NCI-H1105 (cell line): ENCODE measurements around the gene TSPAN9.

Experiments used
- DNase-seq: peaks from one replicate; lab custom pipeline; 2025; lab: John Stamatoyannopoulos, UW

Gene TSPAN9

GRCh38 chr12:3099146-3099545 lies 22.0 kb downstream of the TSPAN9 start:
- no peak for DNase-seq

DNA sequence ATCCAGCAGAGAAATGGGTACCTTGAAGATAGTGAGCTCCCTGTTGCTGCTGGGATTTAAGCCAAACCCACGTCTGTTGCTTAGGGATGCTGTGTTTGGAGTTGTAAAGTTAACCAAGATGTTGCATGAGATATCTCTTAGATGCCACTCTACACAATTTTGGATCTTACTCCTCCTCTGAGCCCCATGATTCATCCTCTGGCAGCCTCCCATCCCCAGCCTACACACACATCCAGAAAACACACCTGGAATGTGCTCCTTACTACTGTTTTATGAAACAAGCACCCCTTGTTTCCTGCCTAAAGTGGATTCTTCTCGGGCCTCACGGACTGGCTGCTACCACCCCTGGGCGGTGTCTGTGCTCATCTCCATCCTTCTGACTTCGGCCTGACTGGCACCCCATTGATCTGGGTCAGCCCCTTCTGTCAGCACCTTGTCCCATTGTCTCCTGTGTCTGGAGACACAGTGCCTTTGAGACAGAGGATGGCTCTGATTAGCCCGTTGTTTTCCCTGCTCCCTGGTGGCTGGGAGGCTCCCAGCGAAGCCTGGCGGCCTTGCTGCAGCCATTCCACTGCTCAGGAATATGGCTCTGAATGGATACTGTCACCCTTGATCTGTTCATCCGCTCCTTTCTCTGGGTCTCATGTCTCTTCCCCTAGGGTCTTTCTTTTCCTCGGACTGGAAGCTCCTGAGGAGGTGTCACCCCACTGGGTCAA lies 24.3 kb downstream of the TSPAN9 start:
- DNase-seq, result no peak

GRCh38 chr12:3102771-3103410 lies 25.7 kb downstream of the TSPAN9 start:
- no peak for DNase-seq

DNA sequence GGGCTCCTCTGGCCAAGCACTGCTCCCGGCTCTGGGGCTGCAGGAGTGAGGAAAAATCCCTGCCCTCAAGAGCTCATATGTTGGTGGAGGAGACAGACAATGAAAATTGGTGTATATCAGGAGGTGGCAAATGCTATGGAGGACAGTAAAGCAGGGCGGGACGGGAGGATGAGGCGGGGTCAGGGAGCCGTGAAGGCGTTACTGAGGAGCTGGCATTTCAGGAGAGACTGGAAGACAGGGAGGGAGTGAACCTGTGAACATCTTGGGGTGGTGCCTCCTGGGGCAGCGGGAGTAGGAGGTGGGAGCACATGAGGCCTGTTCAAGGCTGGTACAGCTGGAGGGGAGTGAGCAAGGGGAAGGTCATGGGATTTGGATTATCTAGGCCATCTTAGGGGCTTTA lies 26.6 kb downstream of the TSPAN9 start:
- DNase-seq, result no peak

- DNase-seq, result no peak
These were observed 28.7 kb downstream of the TSPAN9 start for GRCh38 chr12:3105690-3106479.

GRCh38 chr12:3106579-3106978 lies 29.4 kb downstream of the TSPAN9 start:
- DNase-seq, result no peak

DNA sequence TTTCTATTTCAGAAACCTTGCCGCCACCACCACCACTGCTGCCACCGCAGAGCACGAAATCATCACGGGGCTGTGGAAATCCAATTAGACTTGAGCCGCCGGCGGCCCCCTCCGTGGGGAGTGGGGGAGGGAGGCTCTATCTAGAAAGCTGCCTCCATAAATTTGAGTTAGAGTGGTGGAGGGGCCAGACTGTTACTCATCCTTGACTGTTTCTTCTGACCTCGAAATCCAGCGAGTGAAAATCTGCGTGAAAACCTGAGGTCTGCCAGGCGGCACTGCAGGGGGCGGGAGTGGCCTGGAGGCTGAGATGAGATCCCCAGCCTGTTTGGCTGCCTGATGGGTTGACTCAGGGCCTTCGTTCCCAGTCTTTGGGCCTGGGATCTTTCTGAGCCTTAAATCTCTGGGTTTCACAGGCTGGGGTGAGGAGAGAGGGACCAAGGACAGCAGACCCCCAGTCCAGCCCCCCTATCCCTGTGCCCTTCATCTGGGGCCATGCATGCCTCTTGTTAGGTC lies 29.9 kb downstream of the TSPAN9 start:
- DNase-seq, result no peak

DNA sequence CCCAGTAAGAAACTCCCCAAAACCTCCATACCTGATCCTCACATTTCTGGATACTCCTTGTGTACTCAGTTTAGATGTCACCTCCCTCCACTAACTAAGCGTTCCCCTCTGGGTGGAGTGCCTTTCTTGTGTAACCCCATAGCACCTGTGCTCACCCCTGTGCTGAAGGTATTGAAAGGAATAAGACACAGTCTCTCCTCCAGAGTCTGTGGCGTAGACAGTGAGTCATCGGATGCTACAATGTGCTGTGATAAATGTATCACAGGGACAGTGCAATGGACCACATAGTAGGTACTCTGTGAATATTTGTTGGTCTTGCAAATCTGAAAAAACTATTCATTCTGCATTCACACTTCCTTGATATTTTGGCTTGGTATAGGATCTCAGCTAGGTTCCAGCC lies 30.8 kb downstream of the TSPAN9 start:
- no peak for DNase-seq

- DNase-seq, result no peak
These were observed 33.4 kb downstream of the TSPAN9 start for GRCh38 chr12:3110578-3110977.

GRCh38 chr12:3113671-3114325 lies 36.6 kb downstream of the TSPAN9 start:
- DNase-seq, result no peak

GRCh38 chr12:3114671-3115070 lies 37.5 kb downstream of the TSPAN9 start:
- DNase-seq, result no peak

DNA sequence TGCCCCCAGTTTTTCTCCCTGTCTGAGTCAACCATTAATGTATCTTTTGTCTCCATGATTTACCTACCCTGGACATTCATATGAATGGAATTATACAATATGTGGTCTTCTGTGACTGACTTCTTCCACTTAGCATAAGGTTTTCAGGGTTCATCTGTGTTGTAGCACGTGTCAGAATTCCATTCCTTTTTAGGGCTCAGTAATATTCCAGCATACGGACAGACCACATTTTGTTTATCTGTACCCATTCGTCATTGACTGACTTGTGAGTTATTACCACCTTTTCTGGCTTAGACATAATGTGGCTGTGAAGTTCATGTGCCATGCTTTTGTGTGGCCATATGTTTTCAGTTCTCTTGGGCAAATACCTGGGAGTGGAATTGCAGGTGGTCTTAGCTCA lies 37.9 kb downstream of the TSPAN9 start:
- DNase-seq, result no peak

DNA sequence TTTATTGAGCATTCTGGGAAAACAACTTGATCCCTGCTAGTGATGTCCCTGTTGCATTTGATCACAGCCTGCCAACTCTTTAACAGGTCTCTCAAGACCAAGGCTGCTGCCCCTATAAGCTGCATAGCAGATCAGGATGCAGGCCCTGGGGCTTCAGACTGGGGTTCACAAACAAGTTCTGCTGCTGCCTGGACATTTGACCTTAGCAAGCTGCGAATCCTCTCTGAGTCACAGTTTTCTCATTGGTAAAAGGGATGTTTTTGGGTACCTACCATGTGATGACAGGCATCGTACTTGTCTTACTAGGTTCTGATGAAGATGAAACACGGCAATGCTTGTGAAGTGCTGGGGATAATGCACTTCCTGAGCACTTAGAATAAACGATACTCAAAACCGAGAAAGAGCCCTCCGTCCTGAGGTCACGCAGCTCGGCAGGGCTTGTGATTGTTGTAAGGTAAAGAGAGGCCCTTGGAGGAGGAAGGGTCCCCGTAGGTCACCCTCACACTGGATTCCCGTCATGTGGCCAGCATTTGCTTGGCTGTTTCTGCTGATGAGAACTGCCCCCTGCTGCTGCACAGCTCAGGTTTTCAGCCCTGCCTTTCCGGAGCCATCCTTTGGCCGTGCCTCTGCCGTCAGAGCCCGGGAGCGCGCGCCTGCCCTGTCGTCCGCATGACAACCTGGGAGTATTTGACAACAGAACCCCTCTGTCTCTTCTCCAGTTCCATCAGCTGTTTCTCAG lies 39.1 kb downstream of the TSPAN9 start:
- no peak for DNase-seq

DNA sequence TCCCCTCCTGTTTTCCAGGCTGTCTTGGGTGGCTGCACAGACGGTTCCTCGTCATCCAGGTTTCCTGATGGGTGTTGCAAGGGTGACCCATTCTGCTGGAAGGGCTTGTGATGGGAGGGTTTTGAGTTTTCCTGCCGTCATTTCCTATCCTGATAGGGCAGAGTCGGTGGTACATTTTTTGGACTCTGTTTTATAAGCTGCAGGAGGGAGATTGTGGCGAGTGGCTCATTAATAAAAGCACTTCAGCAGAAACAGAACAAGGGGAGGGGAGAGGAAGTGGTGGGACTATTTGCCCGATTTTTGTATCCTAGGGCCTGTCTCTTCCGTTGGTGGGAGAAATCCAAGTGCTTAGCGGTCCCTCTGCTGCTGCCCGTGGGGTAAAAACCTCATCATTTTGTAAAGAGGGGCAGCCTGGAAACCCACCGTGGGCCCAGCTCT lies 40.0 kb downstream of the TSPAN9 start:
- DNase-seq, result no peak

DNA sequence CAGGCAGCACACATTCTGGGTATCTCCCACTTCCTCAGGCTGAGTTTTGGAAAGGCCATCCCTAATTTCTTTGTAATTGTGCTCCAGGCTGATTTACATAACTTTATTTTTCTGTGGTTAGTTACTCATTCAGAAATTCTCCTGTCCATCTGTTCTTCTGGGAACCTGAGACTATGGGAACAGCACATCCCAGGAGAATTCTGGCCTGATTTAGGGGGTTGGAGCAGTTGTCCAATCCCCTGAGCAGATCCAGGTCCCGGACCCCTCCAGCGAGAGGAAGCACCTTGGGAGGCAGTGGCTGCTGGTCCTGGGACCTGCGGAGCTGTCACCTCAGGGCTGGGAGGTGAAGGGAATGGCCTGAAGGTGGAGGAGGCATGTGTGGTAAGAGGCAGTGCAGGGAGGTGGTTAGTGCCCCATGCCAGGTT lies 40.4 kb downstream of the TSPAN9 start:
- no peak for DNase-seq

DNA sequence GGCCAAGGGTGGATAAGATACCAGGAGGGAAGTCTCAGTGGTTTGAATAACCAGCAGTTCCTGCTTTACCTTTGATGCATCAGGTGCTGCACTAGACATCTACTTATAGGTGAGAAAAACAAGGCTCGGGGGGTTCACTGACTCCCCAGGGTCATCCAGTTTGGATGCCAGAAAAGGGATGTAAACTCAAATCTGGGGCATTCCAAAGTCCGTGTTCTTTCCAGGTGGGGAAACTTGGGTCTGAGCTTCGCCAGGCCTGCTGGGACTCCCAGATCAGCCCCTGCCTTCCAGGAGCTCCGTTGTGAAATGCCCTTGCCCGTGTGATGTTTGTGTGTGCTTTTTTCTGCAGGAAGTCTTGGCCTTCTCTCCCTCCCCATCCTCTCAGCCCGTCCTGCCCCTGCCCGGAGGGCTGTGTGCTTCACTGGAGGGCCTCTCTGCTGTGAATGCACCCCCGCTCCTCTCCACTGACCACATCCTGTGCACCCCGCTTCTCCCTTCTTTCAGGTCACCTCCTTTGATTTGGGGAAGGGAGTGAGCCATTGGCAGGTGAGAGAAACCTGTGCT lies 42.1 kb downstream of the TSPAN9 start:
- no peak for DNase-seq

- DNase-seq, result no peak
These were observed 42.8 kb downstream of the TSPAN9 start for GRCh38 chr12:3119756-3120601.

DNA sequence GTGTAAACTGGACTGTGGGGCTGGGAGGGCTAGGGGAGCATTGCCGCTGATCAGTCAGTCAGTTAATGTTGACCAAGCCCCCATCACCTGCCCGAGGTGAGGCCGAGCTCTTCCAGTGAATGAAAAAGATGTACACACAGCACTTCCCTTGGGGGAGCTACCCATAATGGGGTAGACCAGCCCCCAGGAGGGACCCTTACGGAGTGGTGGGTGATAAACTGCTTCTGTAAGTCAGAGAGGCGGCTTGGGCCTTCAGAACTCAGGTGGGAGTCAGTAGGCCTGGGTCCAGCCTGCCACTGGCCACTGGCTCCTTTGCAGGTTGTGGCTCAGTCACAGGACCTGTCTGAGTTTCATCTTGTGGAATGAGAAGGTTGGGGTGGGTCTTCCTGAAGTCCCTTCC lies 43.5 kb downstream of the TSPAN9 start:
- DNase-seq, result no peak

GRCh38 chr12:3122841-3123678 lies 45.9 kb downstream of the TSPAN9 start:
- no peak for DNase-seq
